GM18951 (cell line): ENCODE data around the gene PCGF3.

Experiments used
- POLR2A ChIP-seq: IDR thresholded peaks from 4 replicates; pipeline ENCODE4 v1.6.1; 2011; ENCODE audit warnings: mild to moderate bottlenecking; ENCODE audit not compliant: insufficient read length, insufficient read depth; ENCODE audit errors: extremely low read depth
- in situ Hi-C: fragments of 300-500 bp; cut with MboI; formaldehyde crosslinking; loops from one replicate; pipeline ENCODE4 v1.12.0; 2022; ENCODE audit warnings: low sequenced_read_pairs, mixed read lengths, inconsistent platforms; ENCODE audit not compliant: unreplicated experiment

The PCGF3 gene

DNA sequence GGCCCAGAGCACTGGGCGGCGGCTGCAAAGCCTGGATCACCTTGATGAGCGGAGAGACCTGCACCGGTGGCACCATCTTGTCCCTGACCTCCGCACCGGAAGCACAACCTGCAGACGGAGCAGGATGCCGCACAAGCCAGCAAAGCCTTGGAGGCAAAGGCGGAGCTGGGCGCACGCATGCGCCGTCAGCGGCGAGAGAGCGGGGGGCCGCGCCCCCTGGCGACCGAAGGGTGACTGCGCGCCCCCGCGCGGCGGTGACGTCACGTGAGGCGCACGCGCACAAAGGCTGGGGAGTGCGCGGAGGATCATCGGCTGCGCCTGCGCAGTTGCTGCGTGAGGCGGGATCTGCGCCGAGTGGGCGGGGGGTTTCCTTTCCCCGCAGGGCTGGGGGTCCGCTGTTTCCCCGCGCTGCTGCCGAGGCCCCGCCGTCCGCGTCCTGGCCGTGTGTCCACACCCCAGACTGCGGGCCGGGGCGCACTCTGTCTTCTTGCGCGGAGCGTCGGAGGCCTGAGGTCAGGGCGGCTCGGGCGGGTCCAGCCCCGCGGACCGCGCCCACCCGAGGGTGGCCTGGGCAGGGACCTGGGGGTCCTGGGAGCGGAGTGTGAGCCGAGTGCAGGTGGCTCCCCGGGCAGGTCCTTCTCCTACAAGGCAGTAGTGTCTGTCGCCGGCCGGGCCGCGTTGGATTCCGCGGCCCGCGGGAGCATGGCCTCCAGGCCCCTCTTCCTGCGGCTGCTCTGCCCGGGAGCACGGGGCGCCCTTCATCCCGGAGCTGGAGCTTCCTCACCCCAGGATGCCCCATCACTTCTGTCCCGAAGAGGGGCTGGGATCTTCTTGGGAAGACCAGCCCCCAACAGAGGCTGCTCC lies 31.2 kb upstream of the PCGF3 start, which contains the start of the genes ATP5ME and MYL5:
Gene ATP5ME (minus strand): TSS at position 105 of the 864 bp plus-strand sequence. CDS start 29 bp downstream, at position 76.
Gene MYL5 (plus strand): TSS at position 371 of the 864 bp plus-strand sequence. CDS start 3,485 bp downstream, outside the sequence.
- in situ Hi-C loops = no loop called here

GRCh38 chr4:675036-675882 lies 30.4 kb upstream of the PCGF3 start:
- in situ Hi-C loops = no loop called here
- no peak for TF ChIP-seq POLR2A

More for the DNA sequence above, 31.2 kb upstream of the PCGF3 start, which contains the start of the genes ATP5ME and MYL5:
- TF ChIP-seq POLR2A = peak; percentile 85

- TF ChIP-seq POLR2A = peak; percentile 13
- in situ Hi-C loops = no loop called here
These were observed 29.4 kb upstream of the PCGF3 start for GRCh38 chr4:675980-676870.

GRCh38 chr4:676871-677235 lies 28.8 kb upstream of the PCGF3 start:
- in situ Hi-C loops = no loop called here
- TF ChIP-seq POLR2A = no peak

- in situ Hi-C loops = no loop called here
These were observed 28.0 kb upstream of the PCGF3 start for GRCh38 chr4:677431-678293.

DNA sequence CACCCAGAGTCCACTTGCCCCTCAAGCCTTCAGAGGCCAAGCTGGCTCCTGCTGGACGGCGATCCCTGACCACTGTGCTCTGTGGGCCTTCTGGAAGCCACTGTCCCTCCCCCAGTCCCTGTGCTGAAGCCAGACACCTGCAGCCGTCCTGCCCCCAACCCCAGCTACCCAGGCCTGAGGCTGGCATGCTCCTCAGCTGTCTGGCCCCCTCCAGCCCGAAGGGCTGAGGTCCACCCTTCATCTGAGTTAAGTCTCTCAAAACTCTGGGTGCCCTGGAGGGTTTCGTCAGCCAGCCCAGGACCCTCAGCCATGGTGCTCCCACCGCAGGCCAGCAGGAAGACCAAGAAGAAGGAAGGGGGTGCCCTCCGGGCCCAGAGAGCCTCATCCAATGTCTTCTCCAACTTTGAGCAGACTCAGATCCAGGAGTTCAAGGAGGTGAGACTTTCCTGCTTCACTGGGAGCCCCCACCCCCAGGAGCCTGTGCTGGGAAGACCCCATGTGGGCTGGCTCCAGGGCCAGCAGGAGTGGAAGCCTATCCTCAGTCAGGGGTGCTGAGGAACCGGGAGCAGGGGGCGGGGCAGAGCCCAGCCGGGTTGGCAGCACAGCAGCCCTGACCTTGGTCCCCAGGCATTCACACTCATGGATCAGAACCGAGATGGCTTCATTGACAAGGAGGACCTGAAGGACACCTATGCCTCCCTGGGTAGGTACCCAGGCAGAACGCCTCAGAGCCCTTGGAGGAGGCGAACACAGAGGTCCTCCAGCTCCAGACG lies 27.1 kb upstream of the PCGF3 start:
- in situ Hi-C loops = no loop called here
- TF ChIP-seq POLR2A = no peak

More at GRCh38 chr4:677431-678293, 28.0 kb upstream of the PCGF3 start:
- TF ChIP-seq POLR2A = no peak

DNA sequence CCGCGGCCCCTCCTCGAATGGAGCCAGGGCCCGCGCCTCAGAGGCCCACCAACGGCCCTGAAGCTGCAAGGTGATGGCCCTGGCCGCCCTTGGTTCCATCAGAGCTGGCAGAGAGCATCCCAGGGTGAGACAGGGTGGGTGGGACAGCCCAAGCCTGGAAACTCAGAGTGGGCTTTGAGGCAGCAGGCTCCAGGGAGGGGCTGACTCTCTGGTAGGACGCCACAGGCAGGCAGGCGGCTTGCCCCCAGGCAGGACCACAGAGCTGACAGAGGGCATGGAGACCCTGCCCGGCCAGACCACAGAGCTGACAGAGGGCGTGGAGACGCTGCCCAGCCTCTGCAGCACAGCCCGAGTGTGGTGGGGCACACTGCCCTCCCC lies 26.5 kb upstream of the PCGF3 start:
- TF ChIP-seq POLR2A = no peak
- in situ Hi-C loops = no loop called here

DNA sequence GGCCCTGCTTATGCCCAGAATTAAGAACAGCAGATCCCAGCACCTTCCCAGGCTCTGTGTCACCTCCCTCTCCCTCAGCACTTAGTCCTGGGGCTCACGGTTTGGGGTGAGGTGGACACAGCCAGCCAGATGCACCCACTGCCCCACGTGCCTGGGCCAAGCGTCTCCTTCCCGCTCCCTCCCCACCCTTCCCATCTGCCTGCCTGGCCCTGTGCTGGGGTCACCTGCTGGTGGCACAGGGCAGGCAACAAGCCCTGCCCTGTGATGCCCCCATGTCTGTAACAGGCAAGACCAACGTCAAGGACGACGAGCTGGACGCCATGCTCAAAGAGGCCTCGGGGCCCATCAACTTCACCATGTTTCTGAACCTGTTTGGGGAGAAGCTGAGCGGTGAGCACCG lies 26.0 kb upstream of the PCGF3 start:
- no peak for TF ChIP-seq POLR2A
- in situ Hi-C loops = no loop called here

GRCh38 chr4:680091-680490 lies 25.5 kb upstream of the PCGF3 start:
- no peak for TF ChIP-seq POLR2A
- in situ Hi-C loops = no loop called here

DNA sequence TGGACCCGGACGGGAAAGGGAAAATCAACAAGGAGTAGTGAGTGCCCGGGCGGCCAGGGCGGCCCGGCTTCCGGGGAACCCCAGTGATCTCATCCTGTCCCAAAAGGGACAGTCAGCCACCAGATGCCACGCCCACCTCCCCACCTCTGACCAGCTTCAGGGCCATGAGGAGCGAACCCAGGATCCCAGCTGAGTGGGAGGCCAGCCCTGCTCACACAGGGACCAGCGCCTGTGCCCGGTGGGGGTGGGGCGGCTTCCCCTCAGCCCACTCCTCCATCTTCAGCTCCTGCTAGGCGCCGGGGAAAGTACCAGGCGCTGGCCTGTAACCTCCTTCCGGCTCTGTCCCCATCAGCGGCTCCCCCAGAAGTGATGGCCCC lies 25.1 kb upstream of the PCGF3 start:
- in situ Hi-C loops = no loop called here
- no peak for TF ChIP-seq POLR2A
